LNCaP clone FGC (cell line): ENCODE data around the gene MIEN1.
"Not testable (repeated sequence)": the region's sequence is repeated elsewhere in the genome, so short reads cannot be mapped to it uniquely, and the experiment has no call there.

ENCODE experiments used
- DNase-seq: peaks from one replicate; pipeline ENCODE4 v3.0.0-alpha.2; 2011; ENCODE audit warnings: low read depth
- H3K4me3 ChIP-seq: 2 replicates; pipeline ENCODE4 v1.5.1; 2011; ENCODE audit warnings: mild to moderate bottlenecking, low read depth, low read length, control low read depth
- TF ChIP-seq, protein P1 (sequence below): IDR thresholded peaks from 2 replicates; pipeline ENCODE4 v1.5.1; 2012; ENCODE audit warnings: mild to moderate bottlenecking; ENCODE audit not compliant: control insufficient read depth, insufficient read depth; ENCODE audit errors: extremely low read depth

The MIEN1 gene

DNA sequence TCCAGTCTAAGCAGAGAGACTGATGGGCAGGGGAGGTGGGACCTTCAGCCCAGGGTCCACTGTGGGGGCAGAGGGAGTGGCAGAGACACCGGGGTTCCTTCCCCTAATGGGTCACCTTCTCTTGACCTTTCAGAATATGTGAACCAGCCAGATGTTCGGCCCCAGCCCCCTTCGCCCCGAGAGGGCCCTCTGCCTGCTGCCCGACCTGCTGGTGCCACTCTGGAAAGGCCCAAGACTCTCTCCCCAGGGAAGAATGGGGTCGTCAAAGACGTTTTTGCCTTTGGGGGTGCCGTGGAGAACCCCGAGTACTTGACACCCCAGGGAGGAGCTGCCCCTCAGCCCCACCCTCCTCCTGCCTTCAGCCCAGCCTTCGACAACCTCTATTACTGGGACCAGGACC lies 2.8 kb downstream of the MIEN1 start:
- no peak overlapping the region for H3K4me3 ChIP-seq
- TF ChIP-seq, protein P1, sequence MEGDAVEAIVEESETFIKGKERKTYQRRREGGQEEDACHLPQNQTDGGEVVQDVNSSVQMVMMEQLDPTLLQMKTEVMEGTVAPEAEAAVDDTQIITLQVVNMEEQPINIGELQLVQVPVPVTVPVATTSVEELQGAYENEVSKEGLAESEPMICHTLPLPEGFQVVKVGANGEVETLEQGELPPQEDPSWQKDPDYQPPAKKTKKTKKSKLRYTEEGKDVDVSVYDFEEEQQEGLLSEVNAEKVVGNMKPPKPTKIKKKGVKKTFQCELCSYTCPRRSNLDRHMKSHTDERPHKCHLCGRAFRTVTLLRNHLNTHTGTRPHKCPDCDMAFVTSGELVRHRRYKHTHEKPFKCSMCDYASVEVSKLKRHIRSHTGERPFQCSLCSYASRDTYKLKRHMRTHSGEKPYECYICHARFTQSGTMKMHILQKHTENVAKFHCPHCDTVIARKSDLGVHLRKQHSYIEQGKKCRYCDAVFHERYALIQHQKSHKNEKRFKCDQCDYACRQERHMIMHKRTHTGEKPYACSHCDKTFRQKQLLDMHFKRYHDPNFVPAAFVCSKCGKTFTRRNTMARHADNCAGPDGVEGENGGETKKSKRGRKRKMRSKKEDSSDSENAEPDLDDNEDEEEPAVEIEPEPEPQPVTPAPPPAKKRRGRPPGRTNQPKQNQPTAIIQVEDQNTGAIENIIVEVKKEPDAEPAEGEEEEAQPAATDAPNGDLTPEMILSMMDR = no peak
- no peak for DNase-seq

DNA sequence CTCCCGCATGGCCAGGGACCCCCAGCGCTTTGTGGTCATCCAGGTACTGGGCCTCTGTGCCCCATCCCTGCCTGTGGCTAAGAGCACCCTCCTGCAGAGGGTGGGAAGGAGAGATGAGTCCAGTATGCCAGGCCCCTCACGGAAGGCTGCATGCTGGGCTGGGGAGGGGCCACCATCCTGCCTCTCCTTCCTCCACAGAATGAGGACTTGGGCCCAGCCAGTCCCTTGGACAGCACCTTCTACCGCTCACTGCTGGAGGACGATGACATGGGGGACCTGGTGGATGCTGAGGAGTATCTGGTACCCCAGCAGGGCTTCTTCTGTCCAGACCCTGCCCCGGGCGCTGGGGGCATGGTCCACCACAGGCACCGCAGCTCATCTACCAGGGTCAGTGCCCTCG lies 3.7 kb downstream of the MIEN1 start:
- DNase-seq = no peak
- TF ChIP-seq, protein P1 = no peak
- H3K4me3 ChIP-seq = no peak overlapping the region

DNA sequence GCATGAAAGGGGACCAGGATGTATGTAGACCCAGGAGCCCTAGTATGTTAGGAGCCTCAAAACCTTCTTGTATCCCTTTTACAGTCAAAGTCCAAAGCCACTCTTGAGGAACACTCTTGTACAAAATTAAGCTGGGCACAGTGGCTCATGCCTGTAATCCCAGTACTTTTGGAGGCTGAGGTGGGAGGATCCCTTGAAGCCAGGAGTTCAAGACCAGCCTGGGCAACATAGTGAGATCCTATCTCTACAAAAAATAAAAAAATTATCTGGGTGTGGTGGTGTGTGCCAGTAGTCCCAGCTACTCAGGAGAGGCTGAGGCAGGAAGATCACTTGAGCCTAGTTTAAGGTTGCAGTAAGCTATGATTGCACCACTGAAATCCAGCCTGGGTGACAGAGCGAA lies 4.4 kb downstream of the MIEN1 start:
- DNase-seq, H3K4me3 ChIP-seq: not testable (repeated sequence)

DNA sequence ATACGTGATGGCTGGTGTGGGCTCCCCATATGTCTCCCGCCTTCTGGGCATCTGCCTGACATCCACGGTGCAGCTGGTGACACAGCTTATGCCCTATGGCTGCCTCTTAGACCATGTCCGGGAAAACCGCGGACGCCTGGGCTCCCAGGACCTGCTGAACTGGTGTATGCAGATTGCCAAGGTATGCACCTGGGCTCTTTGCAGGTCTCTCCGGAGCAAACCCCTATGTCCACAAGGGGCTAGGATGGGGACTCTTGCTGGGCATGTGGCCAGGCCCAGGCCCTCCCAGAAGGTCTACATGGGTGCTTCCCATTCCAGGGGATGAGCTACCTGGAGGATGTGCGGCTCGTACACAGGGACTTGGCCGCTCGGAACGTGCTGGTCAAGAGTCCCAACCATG lies 5.6 kb downstream of the MIEN1 start:
- no peak overlapping the region for H3K4me3 ChIP-seq
- DNase-seq = no peak

DNA sequence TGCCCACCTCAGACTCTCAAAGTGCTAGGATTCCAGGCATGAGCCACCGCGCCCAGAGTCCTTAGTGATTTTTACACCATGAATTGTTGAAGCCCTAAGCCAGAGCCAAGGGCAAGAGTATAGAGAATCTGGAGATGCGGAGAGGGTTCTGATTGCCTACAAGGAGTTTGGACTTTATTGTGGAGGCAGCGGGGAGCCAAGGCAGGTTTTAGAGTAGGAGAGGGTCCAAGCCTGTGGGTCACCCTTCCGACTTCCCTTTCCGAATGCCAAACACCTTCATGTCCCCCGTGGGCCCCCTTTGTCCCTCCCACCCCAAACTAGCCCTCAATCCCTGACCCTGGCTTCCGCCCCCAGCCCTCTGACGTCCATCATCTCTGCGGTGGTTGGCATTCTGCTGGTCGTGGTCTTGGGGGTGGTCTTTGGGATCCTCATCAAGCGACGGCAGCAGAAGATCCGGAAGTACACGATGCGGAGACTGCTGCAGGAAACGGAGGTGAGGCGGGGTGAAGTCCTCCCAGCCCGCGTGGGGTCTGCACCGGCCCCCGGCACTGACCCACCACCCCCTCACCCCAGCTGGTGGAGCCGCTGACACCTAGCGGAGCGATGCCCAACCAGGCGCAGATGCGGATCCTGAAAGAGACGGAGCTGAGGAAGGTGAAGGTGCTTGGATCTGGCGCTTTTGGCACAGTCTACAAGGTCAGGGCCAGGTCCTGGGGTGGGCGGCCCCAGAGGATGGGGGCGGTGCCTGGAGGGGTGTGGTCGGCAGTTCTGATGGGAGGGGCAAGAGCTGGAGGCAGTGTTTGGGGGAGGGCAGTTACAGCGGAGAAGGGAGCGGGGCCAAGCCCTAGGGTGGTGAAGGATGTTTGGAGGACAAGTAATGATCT lies 7.1 kb downstream of the MIEN1 start:
- no peak for DNase-seq
- TF ChIP-seq, protein P1 = no peak
- H3K4me3 ChIP-seq = no peak overlapping the region

More for the DNA sequence above, 5.6 kb downstream of the MIEN1 start:
- TF ChIP-seq, protein P1 = no peak

DNA sequence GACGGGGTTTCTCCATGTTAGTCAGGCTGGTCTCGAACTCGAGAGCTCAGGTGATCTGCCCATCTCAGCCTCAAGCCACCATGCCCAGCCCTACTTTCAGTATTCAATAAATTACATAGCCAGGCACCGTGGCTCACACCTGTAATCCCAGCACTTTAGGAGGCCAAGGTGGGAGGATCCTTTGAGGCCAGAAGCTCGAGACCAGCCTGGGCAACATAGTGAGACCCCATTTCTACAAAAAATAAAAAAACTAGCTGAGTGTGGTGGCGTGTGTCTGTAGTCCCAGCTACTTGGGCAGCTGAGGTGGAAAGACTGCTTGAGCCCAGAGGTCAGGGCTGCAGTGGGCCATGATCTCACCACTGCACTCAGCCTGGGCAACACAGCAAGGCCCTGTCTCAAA lies 8.2 kb downstream of the MIEN1 start:
- H3K4me3 ChIP-seq = no peak overlapping the region
- TF ChIP-seq, protein P1 = no peak
- DNase-seq = no peak

DNA sequence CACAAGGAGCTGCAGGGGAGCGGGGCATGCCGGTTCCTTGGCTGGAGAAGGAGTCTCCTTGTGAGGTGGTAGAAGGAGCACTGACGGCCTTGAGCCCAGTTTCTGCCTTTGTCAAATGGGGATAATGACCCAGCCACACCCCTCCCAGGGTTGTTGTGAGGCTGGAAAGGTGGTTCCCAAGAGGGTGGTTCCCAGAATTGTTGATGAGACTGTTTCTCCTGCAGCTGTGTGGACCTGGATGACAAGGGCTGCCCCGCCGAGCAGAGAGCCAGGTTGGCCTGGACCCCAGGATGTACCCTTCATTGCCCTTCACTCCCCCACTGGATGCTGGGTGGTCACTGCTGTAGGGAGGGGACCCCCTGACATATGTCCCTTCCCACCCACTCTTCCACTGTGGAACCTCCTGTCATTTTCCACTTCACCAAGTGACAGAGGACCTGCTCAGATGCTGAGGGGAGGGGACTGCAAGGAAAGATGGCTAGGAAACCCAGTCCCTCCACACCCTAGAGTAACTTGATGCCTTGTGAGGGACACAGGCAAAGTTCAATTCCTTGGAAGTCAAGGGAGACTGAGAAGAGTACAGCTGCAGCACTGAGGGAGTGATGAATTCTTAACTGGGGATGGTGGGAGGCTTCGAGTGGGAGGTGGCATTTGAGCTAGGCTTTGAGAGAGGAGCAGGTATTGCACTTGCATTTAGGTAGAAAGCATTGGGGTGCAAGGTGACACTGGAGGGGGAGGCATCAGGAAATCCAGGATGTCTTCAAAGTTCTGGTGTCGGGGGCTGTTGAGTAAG lies 10.6 kb downstream of the MIEN1 start:
- no peak overlapping the region for H3K4me3 ChIP-seq
- DNase-seq = no peak
- TF ChIP-seq, protein P1 = no peak
